Ovary (tissue), 3 donors: Measurements from ENCODE around the gene CAMKMT.

Experiments used
- EP300 ChIP-seq: sonication (generic); formaldehyde crosslinking; IDR thresholded peaks from one replicate; pipeline ENCODE4 v1.6.1; 2017; ENCODE audit warnings: antibody characterized with exemption
- POLR2A ChIP-seq: fragments of 450-650 bp; IDR thresholded peaks from one replicate; pipeline ENCODE4 v1.6.1; 2017; ENCODE audit warnings: antibody characterized with exemption, mild to moderate bottlenecking, moderate library complexity
- TF ChIP-seq, protein P1 (sequence below), 3 donors: fragments of 450-650 bp in 2 of 3; fragments of 200-600 bp in 1 of 3; IDR thresholded peaks; one replicate each; pipeline versions ENCODE4 v1.5.1 to v1.8.0; 2016 to 2022; ENCODE audit warnings: antibody characterized with exemption in 3 of 3, mild to moderate bottlenecking in 1 of 3
- donor health status: DM: no; HTN: no; CAD: no.

DNA sequence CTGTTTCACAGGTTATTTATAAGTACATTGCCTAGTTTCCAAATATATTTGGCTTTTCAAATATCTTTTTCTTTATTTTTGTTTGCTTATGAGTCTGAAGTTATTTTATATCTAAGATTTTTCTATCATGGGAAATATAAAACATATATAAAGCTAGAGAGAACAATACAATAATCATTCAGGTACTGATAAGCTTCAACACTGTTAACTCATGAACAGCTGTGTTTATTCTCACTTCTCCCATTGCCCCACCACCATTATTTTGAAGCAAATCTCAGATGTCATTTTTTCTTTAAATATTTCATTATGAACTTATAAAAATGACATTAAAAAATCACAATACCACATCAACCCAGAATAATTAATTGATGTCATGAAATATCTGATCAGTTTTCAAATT, 9.7 kb downstream of the CAMKMT start:
- TF ChIP-seq POLR2A (no peak), EP300 (no peak)
- TF ChIP-seq, protein P1, sequence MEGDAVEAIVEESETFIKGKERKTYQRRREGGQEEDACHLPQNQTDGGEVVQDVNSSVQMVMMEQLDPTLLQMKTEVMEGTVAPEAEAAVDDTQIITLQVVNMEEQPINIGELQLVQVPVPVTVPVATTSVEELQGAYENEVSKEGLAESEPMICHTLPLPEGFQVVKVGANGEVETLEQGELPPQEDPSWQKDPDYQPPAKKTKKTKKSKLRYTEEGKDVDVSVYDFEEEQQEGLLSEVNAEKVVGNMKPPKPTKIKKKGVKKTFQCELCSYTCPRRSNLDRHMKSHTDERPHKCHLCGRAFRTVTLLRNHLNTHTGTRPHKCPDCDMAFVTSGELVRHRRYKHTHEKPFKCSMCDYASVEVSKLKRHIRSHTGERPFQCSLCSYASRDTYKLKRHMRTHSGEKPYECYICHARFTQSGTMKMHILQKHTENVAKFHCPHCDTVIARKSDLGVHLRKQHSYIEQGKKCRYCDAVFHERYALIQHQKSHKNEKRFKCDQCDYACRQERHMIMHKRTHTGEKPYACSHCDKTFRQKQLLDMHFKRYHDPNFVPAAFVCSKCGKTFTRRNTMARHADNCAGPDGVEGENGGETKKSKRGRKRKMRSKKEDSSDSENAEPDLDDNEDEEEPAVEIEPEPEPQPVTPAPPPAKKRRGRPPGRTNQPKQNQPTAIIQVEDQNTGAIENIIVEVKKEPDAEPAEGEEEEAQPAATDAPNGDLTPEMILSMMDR (IDR thresholded peaks at IDR 0.05) = no peak
